Measurements from ENCODE around the gene PF4V1. TPM values are rescaled to one million over a fixed set of nuclear protein-coding genes. Genes with fewer than 3 reads are reported as not detected.

PF4V1 gene
- total RNA-seq, 2 donors from 2014 or later: not detected

DNA sequence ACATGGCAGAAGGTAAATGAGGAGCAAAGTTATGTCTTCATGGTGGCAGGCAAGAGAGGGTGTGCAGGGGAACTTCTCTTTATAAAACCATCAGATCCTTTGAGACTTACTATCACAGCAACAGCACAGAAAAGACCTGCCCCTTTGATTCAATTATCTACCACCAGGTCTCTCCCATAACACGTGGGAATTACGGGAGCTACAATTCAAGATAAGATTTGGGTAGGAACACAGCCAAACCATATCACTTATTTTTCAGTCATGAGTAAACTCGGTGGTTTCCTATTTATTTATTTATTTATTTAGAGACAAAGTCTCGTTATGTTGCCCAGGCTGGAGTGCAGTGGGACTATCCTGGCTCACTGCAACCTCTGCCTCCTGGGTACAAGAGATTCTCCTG, 38.2 kb downstream of the PF4V1 start:
- Histone ChIP-seq H3K9me3 (no peaks in the 10 kb centered on the region), H3K4me1 (ENCODE audit: control insufficient read depth in 1 of 2, low read depth in 2 of 2) (no peaks in the 10 kb centered on the region), H3K36me3 (no peaks in the 10 kb centered on the region), H3K27me3 (replicated peaks; ENCODE audit: insufficient read depth) (no peaks in the 10 kb centered on the region), H3K4me3 (no peak overlapping the region), H3K27ac (no peak overlapping the region)
- no peak for ATAC-seq (ENCODE audit: insufficient number of reproducible peaks, low FRiP score, low read depth)
- DNase-seq (ENCODE audit: low spot score): no peak
- TF ChIP-seq, protein P1, sequence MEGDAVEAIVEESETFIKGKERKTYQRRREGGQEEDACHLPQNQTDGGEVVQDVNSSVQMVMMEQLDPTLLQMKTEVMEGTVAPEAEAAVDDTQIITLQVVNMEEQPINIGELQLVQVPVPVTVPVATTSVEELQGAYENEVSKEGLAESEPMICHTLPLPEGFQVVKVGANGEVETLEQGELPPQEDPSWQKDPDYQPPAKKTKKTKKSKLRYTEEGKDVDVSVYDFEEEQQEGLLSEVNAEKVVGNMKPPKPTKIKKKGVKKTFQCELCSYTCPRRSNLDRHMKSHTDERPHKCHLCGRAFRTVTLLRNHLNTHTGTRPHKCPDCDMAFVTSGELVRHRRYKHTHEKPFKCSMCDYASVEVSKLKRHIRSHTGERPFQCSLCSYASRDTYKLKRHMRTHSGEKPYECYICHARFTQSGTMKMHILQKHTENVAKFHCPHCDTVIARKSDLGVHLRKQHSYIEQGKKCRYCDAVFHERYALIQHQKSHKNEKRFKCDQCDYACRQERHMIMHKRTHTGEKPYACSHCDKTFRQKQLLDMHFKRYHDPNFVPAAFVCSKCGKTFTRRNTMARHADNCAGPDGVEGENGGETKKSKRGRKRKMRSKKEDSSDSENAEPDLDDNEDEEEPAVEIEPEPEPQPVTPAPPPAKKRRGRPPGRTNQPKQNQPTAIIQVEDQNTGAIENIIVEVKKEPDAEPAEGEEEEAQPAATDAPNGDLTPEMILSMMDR (IDR thresholded peaks at IDR 0.05): no peak

DNA sequence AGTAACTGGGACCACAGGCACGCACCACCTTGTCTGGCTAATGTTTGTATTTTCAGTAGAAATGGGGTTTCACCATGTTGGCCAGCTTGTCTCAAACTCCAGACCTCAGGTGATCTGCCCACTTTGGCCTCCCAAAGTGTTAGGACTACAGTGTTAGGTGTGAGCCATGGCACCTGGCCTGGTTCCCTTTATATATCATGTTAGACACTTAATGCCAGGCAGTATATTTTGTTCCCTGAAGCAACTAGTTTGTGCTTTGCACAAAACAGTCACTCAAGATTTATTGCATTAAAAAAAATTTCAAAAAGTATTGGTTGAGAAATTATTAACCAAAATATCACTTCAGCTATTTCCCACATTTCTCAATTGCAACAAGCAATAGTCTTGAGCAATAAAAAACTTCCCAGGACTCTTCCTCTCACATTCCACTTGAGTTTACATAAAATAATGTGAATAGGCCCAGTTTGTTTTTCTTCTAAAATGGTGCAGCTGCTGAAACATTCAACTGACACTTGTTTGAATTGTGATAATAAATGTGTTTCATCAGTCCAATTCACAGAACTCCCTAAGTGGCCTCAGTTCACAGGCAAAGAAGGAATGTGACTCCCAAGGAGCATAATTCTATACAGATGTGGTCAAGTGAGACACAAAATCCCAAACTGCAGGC, 38.8 kb downstream of the PF4V1 start:
- no peak overlapping the region for H3K4me3 ChIP-seq
- no peak overlapping the region for H3K27ac ChIP-seq
- no peaks in the 10 kb centered on the region for H3K9me3 ChIP-seq
- no peaks in the 10 kb centered on the region for H3K4me1 ChIP-seq (ENCODE audit: control insufficient read depth in 1 of 2, low read depth in 2 of 2)
- TF ChIP-seq, protein P1 (IDR thresholded peaks at IDR 0.05): no peak
- ATAC-seq (ENCODE audit: insufficient number of reproducible peaks, low FRiP score, low read depth) (no peak), DNase-seq (ENCODE audit: low spot score) (no peak)
- H3K36me3 ChIP-seq: no peaks in the 10 kb centered on the region
- H3K27me3 ChIP-seq (replicated peaks; ENCODE audit: insufficient read depth): no peaks in the 10 kb centered on the region

DNA sequence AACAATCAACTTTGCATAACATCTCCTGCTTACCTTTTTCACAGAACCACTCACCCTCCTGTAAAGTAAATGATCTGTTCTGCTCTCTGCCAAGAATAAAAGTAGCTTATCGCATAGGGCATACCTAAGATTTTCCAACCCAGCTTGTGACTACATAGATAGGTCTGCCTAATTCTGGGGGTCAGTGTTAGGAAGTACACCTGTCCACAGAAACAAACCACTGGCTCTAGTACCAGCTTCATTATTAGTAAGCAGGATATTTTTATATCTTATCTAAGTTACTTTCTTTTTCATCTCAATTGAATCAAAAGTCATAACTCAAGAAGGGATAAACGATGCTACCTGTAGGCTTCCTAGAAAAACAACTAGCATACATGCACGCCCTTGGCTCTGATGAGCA, 39.9 kb downstream of the PF4V1 start:
- TF ChIP-seq, protein P1 (IDR thresholded peaks at IDR 0.05): no peak
- Histone ChIP-seq H3K27me3 (replicated peaks; ENCODE audit: insufficient read depth) (no peaks in the 10 kb centered on the region), H3K36me3 (no peaks in the 10 kb centered on the region), H3K27ac (no peak overlapping the region), H3K4me1 (ENCODE audit: control insufficient read depth in 1 of 2, low read depth in 2 of 2) (no peaks in the 10 kb centered on the region), H3K9me3 (no peaks in the 10 kb centered on the region), H3K4me3 (no peak overlapping the region)
- no peak for DNase-seq (ENCODE audit: low spot score)
- ATAC-seq (ENCODE audit: insufficient number of reproducible peaks, low FRiP score, low read depth): no peak

DNA sequence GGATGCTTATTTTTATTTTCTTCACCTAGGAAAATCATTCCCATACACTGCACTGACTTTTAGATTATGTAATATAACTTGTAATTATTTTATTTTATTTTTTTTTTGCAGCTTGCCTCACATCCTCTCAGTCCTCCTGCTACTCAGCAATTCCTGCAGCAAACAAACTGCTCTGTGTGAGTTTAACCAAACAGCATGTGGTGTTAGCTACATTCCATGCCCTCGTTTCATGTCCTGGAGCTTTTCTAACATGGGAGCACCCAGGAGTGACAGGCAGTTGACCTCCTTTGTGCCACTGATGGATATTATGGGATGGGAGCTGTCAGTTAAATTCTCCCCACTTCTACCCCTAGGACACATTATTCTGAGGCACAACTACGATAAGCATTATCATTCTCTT, 40.9 kb downstream of the PF4V1 start:
- TF ChIP-seq, protein P1 (IDR thresholded peaks at IDR 0.05): no peak
- DNase-seq (ENCODE audit: low spot score): no peak
- Histone ChIP-seq H3K27ac (no peak overlapping the region), H3K9me3 (no peaks in the 10 kb centered on the region), H3K27me3 (replicated peaks; ENCODE audit: insufficient read depth) (no peaks in the 10 kb centered on the region), H3K4me1 (ENCODE audit: control insufficient read depth in 1 of 2, low read depth in 2 of 2) (no peaks in the 10 kb centered on the region), H3K36me3 (no peaks in the 10 kb centered on the region), H3K4me3 (no peak overlapping the region)
- no peak for ATAC-seq (ENCODE audit: insufficient number of reproducible peaks, low FRiP score, low read depth)

DNA sequence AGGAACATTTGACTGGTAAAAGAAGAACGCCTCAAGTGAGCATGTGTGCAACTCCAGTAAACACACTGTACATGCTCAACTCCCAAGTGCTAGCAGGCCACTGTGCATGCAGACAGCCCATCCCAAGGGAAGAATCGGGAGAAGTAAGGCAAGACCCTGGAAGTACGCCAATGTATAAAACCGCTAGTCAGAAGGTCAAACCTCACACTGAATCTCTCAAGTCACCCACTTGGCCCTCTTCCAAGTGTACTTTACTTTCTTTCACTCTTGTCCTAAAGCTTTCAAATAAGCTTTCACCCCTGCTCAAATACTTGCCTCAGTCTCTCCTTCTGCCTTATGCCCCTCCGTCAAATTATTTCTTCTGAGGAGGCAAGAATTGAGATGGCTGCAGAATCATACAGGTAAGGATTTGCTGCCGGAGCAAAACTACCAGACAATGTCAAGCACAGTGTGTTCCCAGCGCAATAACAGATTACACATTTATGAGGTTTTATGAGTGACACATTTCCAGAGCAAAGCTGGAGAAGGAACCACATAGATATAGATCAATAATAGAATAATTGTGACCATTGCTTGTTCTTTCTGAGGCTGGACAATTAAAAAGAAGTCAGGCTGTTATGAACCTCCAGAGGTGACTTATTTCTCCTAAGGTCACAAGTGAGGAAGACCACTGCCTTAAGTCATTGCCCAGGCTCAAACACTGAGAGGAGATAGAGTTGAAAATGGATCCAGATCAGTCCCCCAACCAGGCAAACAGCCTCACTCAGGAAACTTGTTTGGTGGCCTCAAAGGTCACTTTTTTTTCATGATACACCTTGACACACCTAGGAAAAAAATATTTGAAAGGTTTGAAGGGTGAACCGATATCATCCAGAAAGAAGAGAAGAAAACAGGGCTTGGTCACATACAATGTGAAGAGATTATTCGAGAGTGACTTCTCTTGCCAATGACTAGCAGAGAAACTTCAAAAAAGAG, 42.4 kb downstream of the PF4V1 start:
- TF ChIP-seq, protein P1 (IDR thresholded peaks at IDR 0.05): no peak
- H3K36me3 ChIP-seq: no peaks in the 10 kb centered on the region
- no peak overlapping the region for H3K27ac ChIP-seq
- H3K9me3 ChIP-seq: no peaks in the 10 kb centered on the region
- DNase-seq (ENCODE audit: low spot score) (no peak), ATAC-seq (ENCODE audit: insufficient number of reproducible peaks, low FRiP score, low read depth) (no peak)
- no peaks in the 10 kb centered on the region for H3K4me1 ChIP-seq (ENCODE audit: control insufficient read depth in 1 of 2, low read depth in 2 of 2)
- H3K4me3 ChIP-seq: no peak overlapping the region
- no peaks in the 10 kb centered on the region for H3K27me3 ChIP-seq (replicated peaks; ENCODE audit: insufficient read depth)

All from thoracic aorta (tissue), 2 donors.